GM23338 (cell line): ENCODE data around the gene TFPT. TPM values are rescaled to one million over a fixed set of nuclear protein-coding genes. Genes with fewer than 3 reads are reported as not detected.
"Not testable (repeated sequence)": the region's sequence is repeated elsewhere in the genome, so short reads cannot be mapped to it uniquely, and the experiment has no call there.

Experiments used
- ATAC-seq: fragments of 200-7000 bp; cut with Tn5 transposase; 3 replicates; pipeline ENCODE4 v1.9.1; 2020
- DNase-seq: peaks from one replicate; pipeline ENCODE4 v3.0.0-alpha.2; 2015; ENCODE audit warnings: low spot score
- H2AFZ ChIP-seq: fragments of 200-600 bp; sonication (generic); 2 replicates; pipeline ENCODE4 v1.8.0; 2016; ENCODE audit warnings: antibody characterized with exemption, mild to moderate bottlenecking, moderate library complexity
- H3F3A ChIP-seq: fragments of 200-600 bp; sonication (generic); replicated peaks from 2 replicates; pipeline ENCODE4 v1.8.0; 2017; ENCODE audit warnings: antibody characterized with exemption, mixed run types, low read depth
- H3K27ac ChIP-seq: fragments of 200-600 bp; sonication (generic); 2 replicates; pipeline ENCODE4 v1.6.1; 2016; ENCODE audit warnings: low read depth
- H3K27me3 ChIP-seq: fragments of 200-600 bp; sonication (generic); 2 replicates; pipeline ENCODE4 v1.8.0; 2016; ENCODE audit warnings: mild to moderate bottlenecking, mixed run types, moderate library complexity; ENCODE audit not compliant: insufficient read depth
- H3K36me3 ChIP-seq: fragments of 200-600 bp; sonication (generic); 2 replicates; pipeline ENCODE4 v1.8.0; 2016; ENCODE audit warnings: mild to moderate bottlenecking; ENCODE audit not compliant: insufficient read depth
- H3K4me1 ChIP-seq: fragments of 200-600 bp; sonication (generic); 2 replicates; pipeline ENCODE4 v1.8.0; 2016; ENCODE audit warnings: mild to moderate bottlenecking, moderate library complexity; ENCODE audit not compliant: insufficient read depth
- H3K4me2 ChIP-seq: fragments of 200-600 bp; sonication (generic); 2 replicates; pipeline ENCODE4 v1.7.1; 2017; ENCODE audit warnings: mixed run types
- H3K4me3 ChIP-seq: fragments of 200-600 bp; sonication (generic); 2 replicates; pipeline ENCODE4 v1.6.1; 2016; ENCODE audit warnings: mixed run types
- H3K79me2 ChIP-seq: fragments of 200-600 bp; sonication (generic); replicated peaks from 2 replicates; pipeline ENCODE4 v1.8.0; 2017; ENCODE audit warnings: mild to moderate bottlenecking; ENCODE audit not compliant: insufficient read depth
- H3K9me2 ChIP-seq: fragments of 200-600 bp; sonication (generic); 2 replicates; pipeline ENCODE4 v1.8.0; 2017; ENCODE audit not compliant: insufficient read depth
- H4K20me1 ChIP-seq: fragments of 200-600 bp; sonication (generic); replicated peaks from 2 replicates; pipeline ENCODE4 v1.8.0; 2017; ENCODE audit warnings: mild to moderate bottlenecking; ENCODE audit not compliant: insufficient read depth
- H3K27ac Mint-ChIP-seq: 2 replicates; pipeline ENCODE4 v1.8.0; 2020; ENCODE audit warnings: inconsistent platforms, mild to moderate bottlenecking, moderate library complexity, mixed read lengths
- H3K27me3 Mint-ChIP-seq: 3 replicates; pipeline ENCODE4 v1.8.0; 2022; ENCODE audit warnings: low read depth, mild to moderate bottlenecking, moderate library complexity, mixed read lengths, inconsistent platforms; ENCODE audit not compliant: insufficient read depth, poor library complexity
- H3K36me3 Mint-ChIP-seq: 3 replicates; pipeline ENCODE4 v1.8.0; 2021; ENCODE audit warnings: low read depth, mild to moderate bottlenecking, inconsistent platforms, moderate library complexity, mixed read lengths
- H3K4me1 Mint-ChIP-seq: 3 replicates; pipeline ENCODE4 v1.8.0; 2020; ENCODE audit warnings: mild to moderate bottlenecking, inconsistent platforms, mixed read lengths
- H3K4me3 Mint-ChIP-seq: 3 replicates; pipeline ENCODE4 v1.8.0; 2021; ENCODE audit warnings: moderate library complexity, mild to moderate bottlenecking, inconsistent platforms, mixed read lengths
- H3K9me3 Mint-ChIP-seq: 3 replicates; pipeline ENCODE4 v1.8.0; 2020; ENCODE audit warnings: moderate library complexity, mild to moderate bottlenecking, inconsistent platforms, mixed read lengths
- CTCF ChIP-seq, 2 experiments: fragments of 200-600 bp in 1 of 2; sonication (generic) in 1 of 2; conservative IDR thresholded peaks; 2 replicates each; pipeline versions ENCODE4 v1.5.1 to v1.6.1; 2016 to 2017; ENCODE audit warnings: antibody characterized with exemption in 2 of 2, low read depth in 2 of 2, mild to moderate bottlenecking in 2 of 2, moderate library complexity in 1 of 2
- ETS1 ChIP-seq: IDR thresholded peaks from 2 replicates; pipeline ENCODE4 v1.6.1; 2016; ENCODE audit warnings: antibody characterized with exemption
- EZH2 ChIP-seq: fragments of 200-600 bp; sonication (generic); IDR thresholded peaks from one replicate; pipeline ENCODE4 v1.8.0; 2017; ENCODE audit warnings: antibody characterized with exemption, mild to moderate bottlenecking, low read depth; ENCODE audit not compliant: unreplicated experiment
- EZH2phosphoT487 ChIP-seq: fragments of 200-600 bp; sonication (generic); IDR thresholded peaks from one replicate; pipeline ENCODE4 v1.8.1; 2018; ENCODE audit warnings: antibody characterized with exemption; ENCODE audit not compliant: unreplicated experiment
- JUNB ChIP-seq: IDR thresholded peaks from one replicate; pipeline ENCODE4 v1.6.1; 2016; ENCODE audit warnings: antibody characterized with exemption; ENCODE audit not compliant: unreplicated experiment
- NANOG ChIP-seq: IDR thresholded peaks from 2 replicates; pipeline ENCODE4 v1.6.1; 2016; ENCODE audit warnings: antibody characterized with exemption, borderline replicate concordance
- POLR2AphosphoS5 ChIP-seq: IDR thresholded peaks from 2 replicates; pipeline ENCODE4 v1.6.1; 2016; ENCODE audit warnings: antibody characterized with exemption, low read depth
- STAT1 ChIP-seq: IDR thresholded peaks from one replicate; pipeline ENCODE4 v1.6.1; 2016; ENCODE audit warnings: antibody characterized with exemption; ENCODE audit not compliant: unreplicated experiment
- ZNF114 ChIP-seq: fragments of 250-450 bp; sonication (Bioruptor Pico); IDR thresholded peaks from 2 replicates; pipeline ENCODE4 v1.5.0; 2020; ENCODE audit warnings: mild to moderate bottlenecking, moderate library complexity
- ZNF331 ChIP-seq: fragments of 250-450 bp; sonication (Bioruptor Pico); IDR thresholded peaks from 2 replicates; pipeline ENCODE4 v1.5.0; 2020; ENCODE audit warnings: low read depth, mild to moderate bottlenecking, moderate library complexity
- ZNF462 ChIP-seq: fragments of 250-450 bp; sonication (Bioruptor Pico); IDR thresholded peaks from 2 replicates; pipeline ENCODE4 v1.5.0; 2020; ENCODE audit warnings: mild to moderate bottlenecking, moderate library complexity
- polyA plus RNA-seq: library from polyadenylated mRNA; unstranded; fragments of >200 nt; fragmentation: Nextera tagmentation; extraction: Ambion mirVana; gene quantifications from 2 replicates; pipeline ENCODE4 v1.2.1, GENCODE V29; 2016
- total RNA-seq: library from RNA; depleted of rRNA; stranded (reverse); fragments of >200 nt; shearing (Covaris generic); gene quantifications from 2 replicates; pipeline ENCODE4 v1.2.3, GENCODE V29; 2014

The TFPT gene
- total and polyA plus RNA-seq, 2 experiments from 2014 or later: 12.0 to 18.3 TPM

- Histone ChIP-seq H3K9me2 (no peaks in the 10 kb centered on the region), H3K36me3 (no peaks in the 10 kb centered on the region), H3F3A (0 out of 2 replicates have a peak, but pooled peaks cover 5% of the 10 kb centered on the region), H3K4me3 (no peak within 1 kb of the TSS), H3K4me1 (peaks cover 11% of the 10 kb centered on the region; the same call in 1 of the 2 replicates), H3K79me2 (peaks cover 22% of the 10 kb centered on the region), H3K27me3 (peaks cover 25% of the 10 kb centered on the region), H4K20me1 (peaks cover 4% of the 10 kb centered on the region; the same call in 1 of the 2 replicates), H3K27ac (no peak within 1 kb of the TSS), H3K4me2 (no peak within 1 kb of the TSS), H2AFZ (no peak within 1 kb of the TSS)
- peaks cover 4% of the 10 kb centered on the region for H3K36me3 Mint-ChIP-seq
- no peak within 1 kb of the TSS for H3K27ac Mint-ChIP-seq
- DNase-seq (no peak), ATAC-seq (no peak)
- TF ChIP-seq ZNF462 (CRISPR knock-in tag) (no peak), EZH2 (no peak), POLR2AphosphoS5 (no peak), CTCF (conservative IDR thresholded peaks at IDR 0.05; ENCODE audit: low read depth in 2 of 2) (no peak), NANOG (no peak), STAT1 (no peak), ZNF331 (CRISPR knock-in tag) (no peak), ETS1 (no peak), JUNB (no peak), ZNF114 (CRISPR knock-in tag) (no peak), EZH2phosphoT487 (no peak)
- H3K4me3 Mint-ChIP-seq: peak within 1 kb of the TSS; percentile 56; the same call in 2 of the 3 replicates
- peaks cover 8% of the 10 kb centered on the region for H3K4me1 Mint-ChIP-seq
- peaks cover 29% of the 10 kb centered on the region for H3K27me3 Mint-ChIP-seq
- H3K9me3 Mint-ChIP-seq: no peaks in the 10 kb centered on the region; the same call in 1 of the 3 replicates
Measured at GRCh38 chr19:54100561-54100960, 14.9 kb downstream of the TFPT start, which contains the start of gene OSCAR. Gene OSCAR, minus strand, starts transcription at chr19:54100803. Its CDS starts 11 bp downstream, at chr19:54100792.

GRCh38 chr19:54099903-54100255 is 15.6 kb downstream of the TFPT start:
- H3K9me3 Mint-ChIP-seq, ATAC-seq, H3K4me3 ChIP-seq, H3K4me2 ChIP-seq, H3K4me1 Mint-ChIP-seq, H2AFZ ChIP-seq, H3F3A ChIP-seq, H3K27ac Mint-ChIP-seq, DNase-seq, H4K20me1 ChIP-seq, H3K36me3 ChIP-seq, H3K36me3 Mint-ChIP-seq, H3K9me2 ChIP-seq, H3K4me3 Mint-ChIP-seq, H3K27ac ChIP-seq: not testable (repeated sequence)
- peaks cover 36% of the 10 kb centered on the region for H3K27me3 Mint-ChIP-seq
- H3K4me1 ChIP-seq: peaks cover 11% of the 10 kb centered on the region; the same call in 1 of the 2 replicates
- peaks cover 19% of the 10 kb centered on the region for H3K79me2 ChIP-seq
- H3K27me3 ChIP-seq: peaks cover 31% of the 10 kb centered on the region
